GM18519 (cell line): ENCODE measurements around the gene MIPEP.
"Not testable (repeated sequence)": the region's sequence is repeated elsewhere in the genome, so short reads cannot be mapped to it uniquely, and the experiment has no call there.

Source experiments
- ATAC-seq: cut with Tn5 transposase; IDR thresholded peaks from one replicate; pipeline ENCODE4 v1.9.1; 2021; ENCODE audit warnings: mild to moderate bottlenecking, moderate library complexity; ENCODE audit not compliant: unreplicated experiment, low FRiP score

MIPEP gene

GRCh38 chr13:23752111-23753001 is 136.8 kb downstream of the MIPEP start:
- ATAC-seq = peak; percentile 65

DNA sequence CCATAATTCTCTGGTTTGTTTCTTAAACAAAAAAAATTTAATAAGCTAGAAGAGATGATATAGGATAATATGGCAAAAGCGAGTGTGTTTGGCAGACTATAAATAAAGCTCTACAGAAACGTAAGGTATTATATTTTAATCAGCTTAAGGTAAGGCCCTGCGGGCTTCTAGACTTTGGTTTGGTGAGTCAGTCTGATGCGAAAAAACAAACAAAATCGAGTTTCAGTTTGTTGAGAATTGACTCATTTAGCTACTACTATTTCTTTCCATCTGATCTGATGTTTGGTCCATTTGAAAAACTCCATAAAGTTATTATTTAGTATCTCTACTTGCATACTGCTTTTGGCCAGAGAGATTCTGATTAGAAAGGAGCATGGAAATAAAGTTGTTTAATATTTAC is 138.0 kb downstream of the MIPEP start:
- ATAC-seq = no peak

DNA sequence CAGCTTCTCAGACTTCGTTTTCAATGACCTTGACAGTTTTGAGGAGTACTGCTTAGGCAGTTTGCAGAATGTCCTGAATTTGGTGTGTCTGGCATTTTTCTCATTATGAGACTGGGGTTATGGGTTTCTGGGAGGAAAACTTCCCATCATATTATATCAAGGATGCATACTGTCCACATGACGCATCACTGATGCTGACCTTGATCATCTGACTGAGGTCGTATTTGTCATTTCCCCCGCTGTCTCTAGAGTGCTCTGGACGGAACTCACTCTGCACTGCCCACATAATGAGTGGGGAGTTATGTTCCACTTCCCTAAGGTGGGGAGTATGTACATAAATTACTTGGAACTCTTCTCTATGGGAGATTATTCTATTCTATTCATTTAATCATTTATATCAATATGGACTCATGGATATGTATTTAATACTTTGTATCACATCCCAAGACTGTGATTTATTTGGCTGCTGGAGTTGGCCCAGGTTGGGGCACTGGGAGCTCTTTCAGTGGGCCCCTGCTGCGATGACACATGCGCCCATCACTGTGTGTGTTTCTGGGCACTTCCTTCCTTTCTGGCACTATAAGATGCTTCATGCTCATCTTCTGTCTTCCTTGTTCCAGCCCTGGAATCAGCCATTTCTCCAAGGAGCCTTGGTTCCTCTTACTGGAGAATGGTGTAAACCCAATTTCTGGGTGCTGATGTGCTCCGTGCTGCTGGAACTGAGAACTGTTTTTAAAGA is 138.6 kb downstream of the MIPEP start:
- no peak for ATAC-seq

- no peak for ATAC-seq
These were observed 139.8 kb downstream of the MIPEP start for GRCh38 chr13:23749288-23749873.

DNA sequence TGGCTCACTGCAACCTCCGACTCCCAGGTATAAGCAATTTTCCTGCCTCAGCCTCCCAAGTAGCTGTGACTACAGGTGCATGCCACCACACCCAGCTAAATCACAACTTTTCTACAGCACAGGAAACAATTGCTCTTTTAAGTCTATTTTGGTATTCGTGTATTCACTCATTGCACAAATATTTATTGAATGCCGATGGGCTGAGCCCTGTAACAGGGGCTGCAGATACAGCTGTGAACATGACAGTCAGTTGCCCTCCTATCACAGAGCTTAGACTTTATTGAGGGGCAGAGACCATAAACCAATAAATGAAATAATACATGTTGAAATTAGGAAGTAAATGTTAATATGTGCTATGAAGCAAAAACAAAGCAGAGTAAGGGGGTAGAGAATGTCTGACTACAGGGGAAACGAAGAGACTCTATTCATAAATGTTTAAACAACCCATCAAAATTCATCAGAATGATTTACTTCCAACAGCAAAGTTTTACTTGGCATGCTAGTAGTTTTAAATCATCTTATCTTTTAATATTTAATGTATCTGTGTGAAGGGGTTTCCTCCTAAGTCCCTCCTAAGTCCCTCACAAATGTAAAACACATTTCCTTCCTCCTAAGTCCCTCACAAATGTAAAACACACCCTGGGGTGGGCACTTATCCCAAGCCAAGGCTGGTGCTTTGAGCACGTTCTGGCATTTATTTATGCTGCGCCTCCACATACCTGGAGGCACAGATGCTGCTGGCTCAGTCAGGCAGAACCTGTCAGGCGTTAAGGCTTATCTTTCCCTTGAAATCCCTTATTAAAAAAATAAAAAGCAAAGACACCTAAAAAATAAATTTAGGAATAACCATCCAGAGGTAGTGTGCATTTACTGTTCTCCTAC is 140.8 kb downstream of the MIPEP start:
- no peak for ATAC-seq

DNA sequence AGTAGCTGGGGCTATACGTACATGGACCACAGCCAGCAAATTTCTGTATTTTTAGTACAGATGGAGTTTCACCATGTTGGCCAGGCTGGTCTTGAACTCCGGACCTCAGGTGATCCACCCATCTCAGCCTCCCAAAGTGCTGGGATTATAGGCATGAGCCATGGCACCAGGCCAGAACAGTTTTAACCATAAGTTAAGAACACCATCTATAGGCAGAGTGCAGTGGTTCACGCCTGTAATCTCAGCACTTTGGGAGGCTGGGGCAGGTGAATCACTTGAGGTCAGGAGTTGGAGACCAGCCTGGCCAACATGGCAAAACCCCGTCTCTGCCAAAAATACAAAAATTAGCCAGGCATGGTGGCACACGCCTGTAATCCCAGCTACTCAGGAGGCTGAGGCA is 143.1 kb downstream of the MIPEP start:
- not testable (repeated sequence) for ATAC-seq

DNA sequence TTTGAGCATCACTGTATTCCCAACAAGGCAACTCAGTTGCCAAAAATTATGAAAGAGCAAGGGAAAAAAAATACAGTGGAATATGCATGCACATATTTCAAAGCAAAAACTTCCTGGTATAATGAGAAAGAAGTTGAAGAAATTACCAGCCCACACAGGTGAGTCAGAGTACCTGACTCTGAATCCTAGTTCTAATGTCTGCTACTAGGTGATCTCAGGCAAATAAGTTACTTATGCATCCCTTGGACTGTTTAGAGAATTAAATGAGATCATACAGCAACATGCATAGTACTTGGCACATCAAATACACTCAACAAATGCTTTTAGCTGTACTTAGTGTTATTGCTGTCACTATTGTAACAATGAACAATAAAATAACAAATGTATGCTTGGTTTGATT is 144.9 kb downstream of the MIPEP start:
- no peak for ATAC-seq

GRCh38 chr13:23743278-23744076 is 145.7 kb downstream of the MIPEP start:
- ATAC-seq = no peak

DNA sequence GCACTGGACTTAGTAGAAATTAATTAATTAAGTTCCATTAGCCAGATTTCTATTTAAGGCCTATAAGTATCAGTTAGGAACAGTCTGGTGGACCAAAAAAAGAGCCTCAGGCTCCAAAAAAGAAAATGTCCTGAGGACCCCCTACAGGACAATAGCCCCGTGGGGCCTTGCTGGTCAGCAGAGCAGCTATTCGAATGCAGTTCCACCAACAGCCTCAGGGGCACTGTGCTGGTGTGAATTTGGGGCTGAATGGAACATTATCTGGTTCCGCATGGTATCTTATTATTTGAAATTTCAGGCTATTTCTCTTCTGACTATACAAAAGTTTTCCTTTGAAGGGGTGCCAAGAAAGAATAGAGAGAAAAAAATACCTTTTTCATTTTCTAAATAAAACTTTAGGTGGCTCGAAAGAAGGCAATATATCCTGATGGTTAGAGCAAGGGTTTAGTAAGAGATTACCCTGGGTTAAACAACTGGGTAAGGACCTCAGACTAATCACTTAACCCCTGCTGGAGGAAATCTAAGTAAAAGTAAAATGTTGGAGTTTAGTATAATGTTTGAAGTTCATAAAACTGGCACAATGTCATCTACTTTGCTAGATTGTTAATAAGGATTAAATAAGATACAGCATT is 147.2 kb downstream of the MIPEP start:
- no peak for ATAC-seq

DNA sequence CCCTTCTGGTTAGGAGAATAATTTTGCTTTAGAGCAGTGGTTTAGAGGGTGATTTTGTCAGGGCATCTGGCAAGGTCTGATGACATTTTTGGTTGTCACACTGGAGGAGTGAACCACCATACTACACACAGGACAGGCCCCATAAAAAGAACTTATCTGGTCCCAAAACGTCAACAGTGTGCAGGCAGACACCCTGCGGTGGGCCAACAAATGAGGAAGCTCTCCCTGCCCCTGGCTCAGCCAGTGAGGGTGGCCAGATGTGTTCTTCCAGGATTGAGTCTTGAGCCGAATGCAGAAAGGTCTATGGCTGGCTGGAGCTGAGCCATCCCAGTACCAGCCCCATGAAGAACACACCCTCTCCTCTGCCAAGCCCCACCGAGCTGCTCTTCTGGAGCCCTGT is 149.2 kb downstream of the MIPEP start:
- no peak for ATAC-seq

DNA sequence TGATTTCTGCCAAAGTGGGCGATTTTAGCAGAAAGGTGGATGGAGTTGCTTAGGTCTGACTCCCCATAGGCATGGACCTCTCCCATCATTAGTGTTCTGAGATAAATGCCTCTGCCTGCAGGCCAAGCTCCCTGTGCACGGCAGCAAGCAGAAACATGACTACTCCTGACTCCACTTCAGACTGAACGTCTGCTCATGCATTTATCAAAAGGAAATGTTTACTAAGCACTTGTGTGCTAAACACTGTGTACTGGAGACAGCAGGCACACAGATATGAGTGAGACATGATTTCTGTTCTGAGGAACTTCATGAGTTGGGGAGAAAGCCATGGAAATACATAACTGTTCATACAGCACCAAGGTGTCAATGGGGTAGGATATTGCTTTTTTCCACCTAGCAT is 149.6 kb downstream of the MIPEP start:
- no peak for ATAC-seq

GRCh38 chr13:23736541-23736940 is 152.7 kb downstream of the MIPEP start:
- no peak for ATAC-seq

DNA sequence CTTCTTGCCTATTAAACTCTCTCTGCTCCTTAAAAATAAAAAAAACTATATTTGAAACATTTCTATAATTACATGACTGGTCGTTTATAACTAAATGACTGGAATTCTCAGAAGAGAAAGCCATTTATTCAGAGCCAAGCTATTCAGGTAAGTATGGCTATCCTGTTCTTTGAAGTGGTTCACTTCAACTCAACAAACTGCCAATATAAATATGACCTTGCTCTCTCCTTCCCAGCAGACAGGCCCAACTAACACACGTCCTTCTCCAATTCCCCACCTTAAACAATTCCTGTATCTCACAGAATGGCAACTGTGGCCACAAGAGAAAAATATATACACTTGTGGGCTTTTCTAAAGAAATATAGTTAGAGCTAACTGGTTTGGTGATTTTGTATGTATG is 153.9 kb downstream of the MIPEP start:
- ATAC-seq = no peak

DNA sequence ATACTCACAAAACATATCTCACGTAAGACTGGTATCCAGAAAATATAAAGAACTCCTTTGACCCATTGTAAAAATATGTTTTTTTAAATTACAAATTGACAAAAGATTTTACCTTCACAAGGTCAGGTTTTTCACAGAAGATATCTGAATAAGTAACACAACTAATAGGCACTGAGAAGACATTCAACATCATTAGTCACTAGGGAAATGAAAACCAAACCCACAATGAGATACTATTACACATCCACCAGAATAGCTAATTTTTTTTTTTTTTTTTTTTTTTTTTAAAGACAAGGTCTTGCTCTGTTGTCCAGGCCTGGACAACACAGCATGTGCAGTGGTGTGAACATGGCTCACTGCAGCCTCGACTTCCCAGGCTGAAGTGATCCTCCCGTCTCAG is 157.5 kb downstream of the MIPEP start:
- ATAC-seq = no peak

- ATAC-seq = no peak
These were observed 158.9 kb downstream of the MIPEP start for GRCh38 chr13:23730251-23730650.

- no peak for ATAC-seq
These were observed 159.7 kb downstream of the MIPEP start for GRCh38 chr13:23729531-23729930.

GRCh38 chr13:23728807-23729206 is 160.4 kb downstream of the MIPEP start:
- ATAC-seq = no peak

GRCh38 chr13:23725922-23726321 is 163.3 kb downstream of the MIPEP start:
- no peak for ATAC-seq
